Transverse colon (tissue), 3 donors: ENCODE data around the gene GAS2L2.

Source experiments
- POLR2A ChIP-seq: fragments of 450-650 bp; IDR thresholded peaks from one replicate; pipeline ENCODE4 v1.6.1; 2016; ENCODE audit warnings: antibody characterized with exemption, mild to moderate bottlenecking, moderate library complexity
- TF ChIP-seq, protein P1 (sequence below), 5 experiments: fragments of 200-600 bp in 3 of 5; fragments of 450-650 bp in 2 of 5; sonication (generic) in 3 of 5; IDR thresholded peaks; 1 replicate in 2 of 5; 2 replicates in 3 of 5; pipeline ENCODE4 v1.5.1; 2016 to 2017; ENCODE audit warnings: antibody characterized with exemption in 5 of 5, inconsistent platforms in 3 of 5, mild to moderate bottlenecking in 2 of 5, moderate library complexity in 1 of 5

DNA sequence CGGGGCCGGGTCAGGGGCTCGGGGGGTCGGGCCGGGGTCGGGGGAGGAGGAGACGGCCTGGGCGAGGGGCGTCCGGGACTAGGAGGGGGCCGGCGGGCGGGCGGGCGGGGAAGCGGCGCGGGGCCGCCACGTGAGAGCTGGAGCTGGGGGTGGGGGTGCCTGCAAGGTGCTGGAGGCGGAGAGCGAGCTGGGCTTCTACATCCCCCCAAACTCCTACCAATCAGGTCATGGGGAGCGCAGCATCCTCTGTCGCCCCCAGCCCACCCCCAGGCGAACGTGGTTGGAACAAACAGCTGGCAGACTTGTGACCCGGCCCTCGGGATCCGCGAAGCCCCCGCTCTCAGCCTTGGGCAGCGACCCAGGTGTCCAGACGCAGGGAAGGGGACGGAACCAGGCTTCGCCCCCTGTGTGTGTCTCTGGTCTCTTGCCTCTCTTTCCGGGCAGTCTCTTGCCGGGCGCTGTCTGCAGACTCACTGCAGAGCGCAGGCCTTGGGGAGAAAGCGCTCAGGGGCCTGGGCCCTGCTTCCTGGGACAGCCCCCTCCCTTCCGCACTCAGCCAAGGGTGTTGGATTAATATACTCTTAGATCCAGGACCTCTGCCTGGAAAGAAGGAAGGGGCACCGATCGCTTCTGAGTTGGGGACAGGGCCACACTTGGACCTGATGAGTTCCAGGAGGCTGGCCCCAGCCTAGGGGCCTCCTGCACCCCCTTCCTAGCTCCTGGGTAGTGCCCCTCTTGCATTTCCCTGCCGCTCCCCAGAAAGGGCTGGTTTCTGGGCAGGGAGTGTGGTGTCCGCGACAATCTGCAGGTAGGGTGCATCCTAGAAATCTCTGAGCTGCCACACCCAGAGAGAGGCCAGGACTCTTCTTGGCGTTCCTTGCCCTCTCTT is 20.9 kb downstream of the GAS2L2 start:
- TF ChIP-seq, protein P1, sequence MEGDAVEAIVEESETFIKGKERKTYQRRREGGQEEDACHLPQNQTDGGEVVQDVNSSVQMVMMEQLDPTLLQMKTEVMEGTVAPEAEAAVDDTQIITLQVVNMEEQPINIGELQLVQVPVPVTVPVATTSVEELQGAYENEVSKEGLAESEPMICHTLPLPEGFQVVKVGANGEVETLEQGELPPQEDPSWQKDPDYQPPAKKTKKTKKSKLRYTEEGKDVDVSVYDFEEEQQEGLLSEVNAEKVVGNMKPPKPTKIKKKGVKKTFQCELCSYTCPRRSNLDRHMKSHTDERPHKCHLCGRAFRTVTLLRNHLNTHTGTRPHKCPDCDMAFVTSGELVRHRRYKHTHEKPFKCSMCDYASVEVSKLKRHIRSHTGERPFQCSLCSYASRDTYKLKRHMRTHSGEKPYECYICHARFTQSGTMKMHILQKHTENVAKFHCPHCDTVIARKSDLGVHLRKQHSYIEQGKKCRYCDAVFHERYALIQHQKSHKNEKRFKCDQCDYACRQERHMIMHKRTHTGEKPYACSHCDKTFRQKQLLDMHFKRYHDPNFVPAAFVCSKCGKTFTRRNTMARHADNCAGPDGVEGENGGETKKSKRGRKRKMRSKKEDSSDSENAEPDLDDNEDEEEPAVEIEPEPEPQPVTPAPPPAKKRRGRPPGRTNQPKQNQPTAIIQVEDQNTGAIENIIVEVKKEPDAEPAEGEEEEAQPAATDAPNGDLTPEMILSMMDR (IDR thresholded peaks at IDR 0.05) = no peak
- TF ChIP-seq POLR2A = no peak
